HEK293 (cell line): ENCODE data around the gene TBC1D4.
A peak's percentile ranks its signal among the peaks of the same experiment; 100 is the strongest.

Experiments
- BCL11B ChIP-seq: fragments of 450-650 bp; formaldehyde crosslinking; IDR thresholded peaks from 2 replicates; pipeline ENCODE4 v1.5.1; 2016; ENCODE audit warnings: low read depth, missing biosample characterization, missing genetic modification characterization
- KLF1 ChIP-seq: fragments of 450-650 bp; formaldehyde crosslinking; IDR thresholded peaks from 2 replicates; pipeline ENCODE4 v1.5.1; 2016; ENCODE audit warnings: missing biosample characterization, missing genetic modification characterization
- PRDM10 ChIP-seq: fragments of 450-650 bp; formaldehyde crosslinking; IDR thresholded peaks from 2 replicates; pipeline ENCODE4 v1.5.1; 2016; ENCODE audit warnings: missing biosample characterization, missing genetic modification characterization
- SCRT1 ChIP-seq: fragments of 450-650 bp; formaldehyde crosslinking; IDR thresholded peaks from 2 replicates; pipeline ENCODE4 v1.5.1; 2016; ENCODE audit warnings: missing biosample characterization, missing genetic modification characterization, borderline replicate concordance
- SP3 ChIP-seq: fragments of 450-650 bp; formaldehyde crosslinking; IDR thresholded peaks from 2 replicates; pipeline ENCODE4 v1.5.1; 2016; ENCODE audit warnings: missing biosample characterization, missing genetic modification characterization
- ZBTB49 ChIP-seq: fragments of 450-650 bp; formaldehyde crosslinking; IDR thresholded peaks from 2 replicates; pipeline ENCODE4 v1.5.1; 2016; ENCODE audit warnings: missing biosample characterization, missing genetic modification characterization, low read depth
- ZEB2 ChIP-seq: fragments of 450-650 bp; formaldehyde crosslinking; IDR thresholded peaks from 2 replicates; pipeline ENCODE4 v1.5.1; 2016; ENCODE audit warnings: missing biosample characterization, missing genetic modification characterization
- ZFP69B ChIP-seq: fragments of 450-650 bp; formaldehyde crosslinking; IDR thresholded peaks from 2 replicates; pipeline ENCODE4 v1.5.1; 2016; ENCODE audit warnings: missing biosample characterization, missing genetic modification characterization
- ZNF148 ChIP-seq: fragments of 450-650 bp; formaldehyde crosslinking; IDR thresholded peaks from 2 replicates; pipeline ENCODE4 v1.5.0; 2017; ENCODE audit warnings: missing biosample characterization, missing genetic modification characterization, borderline replicate concordance
- ZNF16 ChIP-seq: fragments of 450-650 bp; formaldehyde crosslinking; IDR thresholded peaks from 2 replicates; pipeline ENCODE4 v1.5.1; 2016; ENCODE audit warnings: low read depth, missing biosample characterization, missing genetic modification characterization
- ZNF239 ChIP-seq: fragments of 450-650 bp; formaldehyde crosslinking; IDR thresholded peaks from 2 replicates; pipeline ENCODE4 v1.5.1; 2016; ENCODE audit warnings: missing biosample characterization, missing genetic modification characterization
- ZNF248 ChIP-seq: fragments of 450-650 bp; formaldehyde crosslinking; IDR thresholded peaks from 2 replicates; pipeline ENCODE4 v1.5.1; 2017; ENCODE audit warnings: missing biosample characterization, missing genetic modification characterization
- ZNF26 ChIP-seq: fragments of 450-650 bp; formaldehyde crosslinking; IDR thresholded peaks from 2 replicates; pipeline ENCODE4 v1.5.1; 2016; ENCODE audit warnings: missing biosample characterization, missing genetic modification characterization
- ZNF335 ChIP-seq: fragments of 450-650 bp; formaldehyde crosslinking; conservative IDR thresholded peaks from 2 replicates; pipeline ENCODE4 v1.5.1; 2016; ENCODE audit warnings: missing biosample characterization, missing genetic modification characterization
- ZNF391 ChIP-seq: fragments of 450-650 bp; formaldehyde crosslinking; IDR thresholded peaks from 2 replicates; pipeline ENCODE4 v1.5.1; 2016; ENCODE audit warnings: low read depth, missing biosample characterization, missing genetic modification characterization, borderline replicate concordance
- ZNF394 ChIP-seq: fragments of 450-650 bp; formaldehyde crosslinking; IDR thresholded peaks from 2 replicates; pipeline ENCODE4 v1.5.1; 2016; ENCODE audit warnings: missing biosample characterization, missing genetic modification characterization, mild to moderate bottlenecking, moderate library complexity, borderline replicate concordance
- ZNF514 ChIP-seq: fragments of 450-650 bp; formaldehyde crosslinking; IDR thresholded peaks from 2 replicates; pipeline ENCODE4 v1.5.1; 2016; ENCODE audit warnings: missing biosample characterization, missing genetic modification characterization
- ZNF529 ChIP-seq: fragments of 450-650 bp; formaldehyde crosslinking; IDR thresholded peaks from 2 replicates; pipeline ENCODE4 v1.5.1; 2017; ENCODE audit warnings: missing genetic modification characterization, missing biosample characterization; ENCODE audit not compliant: insufficient replicate concordance
- ZNF600 ChIP-seq: fragments of 450-650 bp; formaldehyde crosslinking; IDR thresholded peaks from 2 replicates; pipeline ENCODE4 v1.5.1; 2016; ENCODE audit warnings: missing biosample characterization, missing genetic modification characterization
- ZNF610 ChIP-seq: fragments of 450-650 bp; formaldehyde crosslinking; IDR thresholded peaks from 2 replicates; pipeline ENCODE4 v1.5.1; 2016; ENCODE audit warnings: missing biosample characterization, missing genetic modification characterization, borderline replicate concordance
- ZNF645 ChIP-seq: fragments of 450-650 bp; formaldehyde crosslinking; IDR thresholded peaks from 2 replicates; pipeline ENCODE4; 2016; ENCODE audit warnings: missing biosample characterization, missing genetic modification characterization
- ZNF747 ChIP-seq: fragments of 450-650 bp; formaldehyde crosslinking; IDR thresholded peaks from 2 replicates; pipeline ENCODE4 v1.5.1; 2016; ENCODE audit warnings: missing biosample characterization, missing genetic modification characterization
- ZNF776 ChIP-seq: fragments of 450-650 bp; formaldehyde crosslinking; IDR thresholded peaks from 2 replicates; pipeline ENCODE4 v1.5.0; 2017; ENCODE audit warnings: missing biosample characterization, missing genetic modification characterization, borderline replicate concordance

TBC1D4 gene

GRCh38 chr13:75481176-75482069 is 546 bp downstream of the TBC1D4 start (continued):
- TF ChIP-seq ZBTB49: no peak
- TF ChIP-seq ZFP69B (tag by site-specific recombination): no peak
- no peak for TF ChIP-seq ZNF645
- no peak for TF ChIP-seq ZNF610 (tag by site-specific recombination)
- TF ChIP-seq ZNF529 (tag by site-specific recombination): no peak
- peak; percentile 60 for TF ChIP-seq ZNF335
- TF ChIP-seq ZNF248 (tag by site-specific recombination): no peak
- TF ChIP-seq ZNF16 (tag by site-specific recombination): no peak
- TF ChIP-seq SP3 (tag by site-specific recombination): no peak
- TF ChIP-seq BCL11B (tag by site-specific recombination): no peak
- no peak for TF ChIP-seq ZNF776
- no peak for TF ChIP-seq ZNF26 (tag by site-specific recombination)
- no peak for TF ChIP-seq ZNF514 (tag by site-specific recombination)
- TF ChIP-seq ZNF148: no peak
- TF ChIP-seq ZNF747 (tag by site-specific recombination): no peak
- TF ChIP-seq PRDM10 (tag by site-specific recombination): no peak
- TF ChIP-seq SCRT1 (tag by site-specific recombination): no peak
- no peak for TF ChIP-seq ZNF391 (tag by site-specific recombination)
- TF ChIP-seq KLF1 (tag by site-specific recombination): no peak
- TF ChIP-seq ZNF394 (tag by site-specific recombination): no peak
- no peak for TF ChIP-seq ZNF239 (tag by site-specific recombination)
- TF ChIP-seq ZNF600 (tag by site-specific recombination): peak; percentile 36; the same call in 1 of the 2 replicates
- no peak for TF ChIP-seq ZEB2
